Heart left ventricle (tissue), 16 donors: ENCODE measurements around the gene BCKDK. TPM values are rescaled to one million over a fixed set of nuclear protein-coding genes. Genes with fewer than 3 reads are reported as not detected.
"Not testable (repeated sequence)": the region's sequence is repeated elsewhere in the genome, so short reads cannot be mapped to it uniquely, and the experiment has no call there.

Experiments used
- ATAC-seq, 4 donors: fragments of 200-7000 bp; cut with Tn5 transposase; one replicate each; pipeline ENCODE4 v1.9.1; 2020 to 2022; ENCODE audit warnings: moderate library complexity in 4 of 4, mild to moderate bottlenecking in 3 of 4, moderate number of reproducible peaks in 1 of 4
- DNase-seq, 5 donors: peaks; one replicate each; pipeline ENCODE4 v3.0.0-alpha.2; 2020
- H3K27ac ChIP-seq, 12 donors: fragments of 200-600 bp; sonication (generic) in 4 of 12; one replicate each; pipeline versions ENCODE4 v1.5.0 to v1.8.0; 2016 to 2022; ENCODE audit warnings: mild to moderate bottlenecking in 2 of 12
- H3K27me3 ChIP-seq, 9 donors: fragments of 200-600 bp; sonication (generic) in 2 of 9; one replicate each; pipeline versions ENCODE4 v1.5.1 to v1.8.0; 2016 to 2022; ENCODE audit warnings: mild to moderate bottlenecking in 3 of 9
- H3K36me3 ChIP-seq, 9 donors: fragments of 200-600 bp; sonication (generic) in 2 of 9; one replicate each; pipeline versions ENCODE4 v1.5.0 to v1.8.0; 2018 to 2022; ENCODE audit warnings: mild to moderate bottlenecking in 2 of 9
- H3K4me1 ChIP-seq, 12 donors: fragments of 200-600 bp; sonication (generic) in 4 of 12; one replicate each; pipeline versions ENCODE4 v1.5.0 to v1.8.0; 2016 to 2022; ENCODE audit warnings: mild to moderate bottlenecking in 3 of 12
- H3K4me3 ChIP-seq, 12 donors: fragments of 200-600 bp; sonication (generic) in 4 of 12; one replicate each; pipeline versions ENCODE4 v1.5.0 to v1.8.0; 2017 to 2022; ENCODE audit warnings: mild to moderate bottlenecking in 9 of 12, moderate library complexity in 4 of 12
- H3K9me3 ChIP-seq, 12 donors: fragments of 200-600 bp; sonication (generic) in 4 of 12; one replicate each; pipeline versions ENCODE4 v1.5.0 to v1.8.0; 2016 to 2022; ENCODE audit warnings: mild to moderate bottlenecking in 1 of 12
- CTCF ChIP-seq, 12 donors: fragments of 200-600 bp; sonication (generic) in 4 of 12; IDR thresholded peaks; one replicate each; pipeline versions ENCODE4 v1.5.0 to v1.8.0; 2018 to 2022; ENCODE audit warnings: antibody characterized with exemption in 12 of 12, mild to moderate bottlenecking in 5 of 12
- POLR2A ChIP-seq, 2 donors: fragments of 450-650 bp; IDR thresholded peaks; one replicate each; pipeline ENCODE4 v1.6.1; 2017; ENCODE audit warnings: antibody characterized with exemption in 2 of 2, mild to moderate bottlenecking in 2 of 2, moderate library complexity in 2 of 2
- WGBS, 4 donors: extraction: QIAGEN DNeasy Blood & Tissue Kit in 2 of 4; methylation state at CpG; one replicate each; pipeline versions ENCODE4 v1.1.5 to v1.1.7; 2013 to 2018; 5-methylcytosine and 5-hydroxymethylcytosine counted together
- intact Hi-C, 10 donors: fragments of 100-400 bp; cut with DNase I; formaldehyde crosslinking; loops; one replicate each; pipeline versions ENCODE4 v1.11.1 to v1.14.2; 2022
- polyA plus RNA-seq, 2 donors: library from polyadenylated mRNA; stranded (reverse); fragments of 200-250 nt; gene quantifications; one replicate each; pipeline ENCODE4 v1.2.3, GENCODE V29; 2013
- total RNA-seq, 9 donors: library from RNA; depleted of rRNA in 2 of 9; stranded (reverse); fragments of >200 nt in 2 of 9; fragmentation: NEBNext Ultra II Directional in 3 of 9; extraction: Animal tissue kit (Norgen Biotek cat#: 25700) in 3 of 9; gene quantifications; one replicate each; pipeline versions ENCODE4 v1.1.0 to v1.2.4, GENCODE V29; 2016 to 2023
- donor health status: ischemic (EF 13 %, LVEDD 7.1; RV severe dilation, severe dysfunction).
- donor health status: healthy with polysubstance abuse.
- donor health status: DM: no; HTN: yes; CAD: no.
- donor health status: DM: no; HTN: no; CAD: no.
- donor health status: ischemic (EF 25% LVEDD 6.9; RV normal size, moderate dysfunction).
- donor health status: ischemic (EF 25% LVEDD 5.7; RV mildly dilated, moderate dysfunction).
- donor health status: healthy.
- donor health status: DM: yes; HTN: yes; CAD: no.
- donor health status: ischemic (EF 35%, LVEDD 5.7; RV mildly dilated, moderate dysfunction).
- donor health status: nonischemic (EF 11% LVEDD 7.7; RV severe dilation, severe dysfunction).
- donor health status: DM: yes; HTN: yes; CAD: no.
- donor health status: PGD.
- donor health status: ischemic (EF 29% LVEDD 5.4; RV normal size, mild dysfunction).
- donor health status: nonischemic (EF 23%, LVEDD 6.1; RV moderate dilation, normal function).

BCKDK gene
- total and polyA plus RNA-seq, 11 donors: 42.6 to 134 (median 67.5) TPM

DNA sequence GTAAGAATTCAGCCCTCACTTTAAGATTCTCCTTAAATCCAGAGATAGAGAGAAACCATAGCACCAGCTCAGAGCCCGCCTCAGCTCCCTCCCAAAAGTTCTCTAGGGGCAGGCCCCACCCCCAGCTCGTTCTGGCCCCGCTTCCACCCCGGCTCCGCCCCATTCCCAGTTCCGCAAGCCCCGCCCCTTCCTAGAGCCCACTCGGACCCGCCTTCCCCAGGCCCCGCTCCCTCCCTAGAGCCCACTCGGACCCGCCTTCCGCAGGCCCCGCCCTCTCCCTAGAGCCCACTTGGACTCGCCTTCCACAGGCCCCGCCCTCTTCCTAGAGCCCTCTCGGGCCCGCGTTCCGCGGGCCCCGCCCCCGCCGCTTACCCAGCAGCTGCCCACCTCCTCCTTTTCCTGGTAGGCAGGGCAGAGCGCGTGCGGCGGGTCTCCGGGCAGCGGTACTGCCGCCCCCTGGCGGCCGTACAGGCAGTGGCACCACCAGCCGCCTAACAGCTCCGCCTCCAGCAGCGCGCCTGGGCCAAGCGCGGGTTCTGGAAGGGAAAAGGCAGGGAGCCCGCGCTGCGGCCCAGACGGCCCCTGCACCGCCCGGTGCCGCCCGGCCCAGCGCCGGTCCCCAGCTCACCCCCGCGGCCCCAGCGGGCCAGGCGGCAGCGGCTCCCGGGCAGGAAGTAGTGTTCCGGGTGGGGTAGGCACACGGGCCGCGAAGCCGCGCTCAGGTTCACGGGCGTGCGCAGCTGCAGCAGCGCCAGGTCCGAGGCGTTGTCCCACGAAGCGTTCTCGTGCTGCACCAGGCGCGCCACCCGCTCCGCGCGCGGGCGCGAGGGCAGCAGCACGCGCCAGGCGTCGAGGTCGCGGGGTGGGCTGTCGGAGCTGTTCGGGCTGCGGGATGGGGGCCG lies 34.2 kb downstream of the BCKDK start:
- peak; percentile 98 to 99 (median 98) for ATAC-seq
- WGBS, 4 donors: 2 to 4% (median 3%) methylated on average over 41 to 89 of the region's 89 CpGs

GRCh38 chr16:31143011-31143693 lies 35.0 kb downstream of the BCKDK start:
- Histone ChIP-seq H3K9me3 (no peaks in the 10 kb centered on the region), H3K4me3 (peak overlapping the region; percentile 18 to 67 (median 55)), H3K27ac (peak overlapping the region in 10 of 12 donors; percentile 43 to 91 (median 78)), H3K4me1 (peaks cover 3 to 41% (median 26%) of the 10 kb centered on the region in 12 donors), H3K36me3 (no peaks in the 10 kb centered on the region), H3K27me3 (peaks cover 0 to 12% (median 4%) of the 10 kb centered on the region in 9 donors)
- WGBS, 4 donors: 56 to 73% (median 61%) methylated on average over 14 to 22 of the region's 22 CpGs
- ATAC-seq (no peak), DNase-seq (peak in 1 of 5 donors; percentile 21)
- no peak for TF ChIP-seq CTCF (IDR thresholded peaks at IDR 0.05)
- no peak for TF ChIP-seq POLR2A (IDR thresholded peaks at IDR 0.05)
- intact Hi-C loops: loop anchor here (2.0 to 10.0 kb wide), 11 partner anchors 34 to 302 kb away; partner anchors contain the start of genes HSD3B7 (in 6 of the 10), BCKDK (in 4 of the 10), SETD1A (in 1 of the 10) and STX4 (in 1 of the 10)

More for the DNA sequence above, 34.2 kb downstream of the BCKDK start:
- Histone ChIP-seq H3K4me3 (peak overlapping the region; percentile 18 to 67 (median 55)), H3K36me3 (no peaks in the 10 kb centered on the region), H3K9me3 (no peaks in the 10 kb centered on the region), H3K27me3 (peaks cover 0 to 4% (median 0%) of the 10 kb centered on the region in 9 donors), H3K4me1 (peaks cover 3 to 39% (median 27%) of the 10 kb centered on the region in 12 donors), H3K27ac (peak overlapping the region in 11 of 12 donors; percentile 75 to 91 (median 82))
- peak; percentile 80 to 99 (median 96) for TF ChIP-seq CTCF (IDR thresholded peaks at IDR 0.05)
- peak in 1 of 2 donors; percentile 44 for TF ChIP-seq POLR2A (IDR thresholded peaks at IDR 0.05)
- peak; percentile 99 for DNase-seq
- intact Hi-C loops: loop anchor here (1.0 to 10.0 kb wide), 16 partner anchors 24 to 302 kb away; partner anchors contain the start of genes HSD3B7 (in 6 of the 10), BCKDK (in 4 of the 10), STX4 (in 3 of the 10) and VKORC1 (in 3 of the 10)

DNA sequence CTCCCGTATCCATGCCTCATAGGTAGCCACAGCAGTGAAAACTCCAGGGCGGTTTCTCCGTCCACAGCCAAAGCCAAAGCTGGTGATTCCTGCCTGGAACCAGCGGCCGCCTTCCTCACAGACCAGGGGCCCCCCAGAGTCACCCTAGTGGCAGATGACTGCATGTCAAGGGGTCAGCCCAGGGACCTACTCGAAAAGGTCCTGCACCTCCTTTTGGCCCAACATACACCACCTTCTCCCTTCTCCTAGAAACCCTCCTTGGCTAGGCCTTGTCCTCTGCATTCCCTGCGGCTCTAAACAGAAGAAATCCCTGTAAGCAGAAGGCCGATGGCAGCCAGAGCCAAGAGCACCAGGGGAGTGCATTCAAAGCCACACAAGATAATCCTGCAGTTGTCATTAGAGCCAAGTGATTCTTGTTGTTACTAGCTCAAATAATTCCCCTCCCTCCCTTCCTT lies 35.5 kb downstream of the BCKDK start:
- Histone ChIP-seq H3K9me3 (no peaks in the 10 kb centered on the region), H3K36me3 (no peaks in the 10 kb centered on the region), H3K27ac (no peak overlapping the region), H3K27me3 (peaks cover 0 to 15% (median 7%) of the 10 kb centered on the region in 9 donors), H3K4me3 (no peak overlapping the region), H3K4me1 (peaks cover 3 to 39% (median 22%) of the 10 kb centered on the region in 12 donors)
- ATAC-seq (no peak), DNase-seq (no peak)
- 84 to 94% (median 89%) methylated on average over 5 to 8 of the region's 8 CpGs for WGBS, 4 donors
- intact Hi-C loops: loop anchor here (2.0 to 10.0 kb wide), 11 partner anchors 35 to 301 kb away; partner anchors contain the start of genes HSD3B7 (in 6 of the 10), BCKDK (in 4 of the 10), SETD1A (in 1 of the 10) and STX4 (in 1 of the 10)
- TF ChIP-seq CTCF (IDR thresholded peaks at IDR 0.05) (no peak), POLR2A (IDR thresholded peaks at IDR 0.05) (no peak)

DNA sequence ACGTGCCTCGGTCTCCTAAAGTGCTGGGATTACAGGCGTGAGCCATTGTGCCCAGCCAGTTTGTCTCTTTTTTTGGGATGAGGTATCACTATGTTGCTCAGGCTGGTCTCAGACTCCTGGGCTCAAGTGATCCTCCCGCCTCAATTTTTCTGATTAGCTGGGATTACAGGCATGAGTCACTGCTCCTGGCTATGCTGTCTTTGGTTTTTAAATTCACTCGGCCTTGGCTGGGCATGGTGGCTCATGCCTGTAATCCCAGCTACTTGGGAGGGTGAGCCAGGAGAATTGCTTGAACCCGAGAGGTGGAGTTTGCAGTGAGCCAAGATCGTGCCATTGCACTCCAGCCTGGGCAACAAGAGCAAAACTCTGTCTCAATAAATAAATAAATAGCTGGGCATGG lies 36.2 kb downstream of the BCKDK start:
- Histone ChIP-seq H3K4me1 (peaks cover 3 to 37% (median 15%) of the 10 kb centered on the region in 12 donors), H3K27me3 (peaks cover 0 to 15% (median 7%) of the 10 kb centered on the region in 9 donors)
- intact Hi-C loops: loop anchor here in 9 of 10 donors (5.0 to 10.0 kb wide), 7 partner anchors 37 to 300 kb away; partner anchors contain the start of genes HSD3B7 (in 4 of the 9), BCKDK (in 3 of the 9), SETD1A (in 1 of the 9) and STX4 (in 1 of the 9)
- DNase-seq, H3K27ac ChIP-seq, ATAC-seq, H3K4me3 ChIP-seq, H3K36me3 ChIP-seq, H3K9me3 ChIP-seq: not testable (repeated sequence)
- WGBS, 4 donors: 86 to 91% (median 89%) methylated on average over 7 of the region's 7 CpGs
